Brain microvascular endothelial cell (primary cell): Measurements from ENCODE around the gene CPAMD8.

Source experiments
- DNase-seq: peaks from one replicate; pipeline ENCODE4 v3.0.0-alpha.2; 2020
- H3K27ac ChIP-seq: fragments of 250-450 bp; sonication (Bioruptor Pico); 2 replicates; pipeline ENCODE4 v1.5.1; 2020; ENCODE audit warnings: mild to moderate bottlenecking, moderate library complexity
- H3K27me3 ChIP-seq: fragments of 250-450 bp; sonication (Bioruptor Pico); replicated peaks from 2 replicates; pipeline ENCODE4 v1.5.1; 2020; ENCODE audit warnings: mild to moderate bottlenecking
- H3K36me3 ChIP-seq: fragments of 250-450 bp; sonication (Bioruptor Pico); replicated peaks from 2 replicates; pipeline ENCODE4 v1.5.1; 2020; ENCODE audit warnings: mild to moderate bottlenecking
- H3K4me3 ChIP-seq: 2 replicates; pipeline ENCODE4 v1.5.1; 2011; ENCODE audit warnings: low read depth, mild to moderate bottlenecking, control low read depth, low read length, moderate library complexity
- in situ Hi-C: cut with HindIII; loops from 2 replicates; pipeline ENCODE4 v1.10.0; 2017; ENCODE audit warnings: low sequenced_read_pairs, low pct_ligation_motif_present
- TF ChIP-seq, protein P1 (sequence below): IDR thresholded peaks from 2 replicates; pipeline ENCODE4 v1.5.1; 2011; ENCODE audit warnings: low read depth, mild to moderate bottlenecking, moderate library complexity, low read length, control low read depth, inconsistent platforms; ENCODE audit errors: missing control alignments

The CPAMD8 gene

DNA sequence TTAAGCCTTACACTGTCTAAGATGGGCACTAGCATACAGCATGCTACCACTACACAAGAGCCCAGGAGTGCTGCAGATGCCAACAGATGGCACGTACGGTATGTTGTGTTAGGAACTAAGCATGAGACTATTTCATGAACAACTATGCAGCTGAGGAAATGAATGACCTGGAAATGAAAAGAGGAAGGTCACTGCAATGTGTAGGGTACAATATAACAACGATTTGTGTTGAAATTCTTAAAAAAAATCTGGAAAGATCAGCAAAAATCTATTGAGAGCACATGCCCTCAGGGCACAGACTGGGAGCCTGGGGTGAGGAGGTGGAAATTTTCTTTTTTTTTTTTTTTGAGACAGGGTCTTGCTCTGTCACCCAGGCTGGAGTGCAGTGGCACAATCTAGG is 34.2 kb upstream of the CPAMD8 start:
- TF ChIP-seq, protein P1, sequence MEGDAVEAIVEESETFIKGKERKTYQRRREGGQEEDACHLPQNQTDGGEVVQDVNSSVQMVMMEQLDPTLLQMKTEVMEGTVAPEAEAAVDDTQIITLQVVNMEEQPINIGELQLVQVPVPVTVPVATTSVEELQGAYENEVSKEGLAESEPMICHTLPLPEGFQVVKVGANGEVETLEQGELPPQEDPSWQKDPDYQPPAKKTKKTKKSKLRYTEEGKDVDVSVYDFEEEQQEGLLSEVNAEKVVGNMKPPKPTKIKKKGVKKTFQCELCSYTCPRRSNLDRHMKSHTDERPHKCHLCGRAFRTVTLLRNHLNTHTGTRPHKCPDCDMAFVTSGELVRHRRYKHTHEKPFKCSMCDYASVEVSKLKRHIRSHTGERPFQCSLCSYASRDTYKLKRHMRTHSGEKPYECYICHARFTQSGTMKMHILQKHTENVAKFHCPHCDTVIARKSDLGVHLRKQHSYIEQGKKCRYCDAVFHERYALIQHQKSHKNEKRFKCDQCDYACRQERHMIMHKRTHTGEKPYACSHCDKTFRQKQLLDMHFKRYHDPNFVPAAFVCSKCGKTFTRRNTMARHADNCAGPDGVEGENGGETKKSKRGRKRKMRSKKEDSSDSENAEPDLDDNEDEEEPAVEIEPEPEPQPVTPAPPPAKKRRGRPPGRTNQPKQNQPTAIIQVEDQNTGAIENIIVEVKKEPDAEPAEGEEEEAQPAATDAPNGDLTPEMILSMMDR, result no peak
- H3K27me3 ChIP-seq, result no peaks in the 10 kb centered on the region
- no peak for DNase-seq
- peaks cover 16% of the 10 kb centered on the region for H3K36me3 ChIP-seq
- in situ Hi-C loops, result no loop called here
- no peak overlapping the region for H3K4me3 ChIP-seq
- H3K27ac ChIP-seq, result no peak overlapping the region

DNA sequence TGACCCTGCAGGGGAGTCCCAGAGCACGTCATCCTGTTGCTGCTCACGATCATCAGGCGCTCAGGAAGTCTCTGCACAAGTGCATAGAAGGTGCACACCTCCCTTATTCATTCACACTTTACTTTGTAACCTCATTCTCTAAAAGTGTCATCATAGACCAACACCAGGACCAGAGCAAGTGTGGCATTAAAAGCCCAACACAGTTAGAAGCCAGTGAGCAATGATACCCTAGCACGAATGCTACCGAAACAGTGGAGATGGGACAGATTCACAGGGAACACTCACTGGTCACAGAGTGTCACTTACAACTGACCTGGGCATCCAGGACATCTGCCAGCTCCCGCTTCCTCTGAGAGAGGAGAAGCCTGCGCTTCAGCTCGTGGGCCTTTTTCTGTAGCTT is 31.6 kb upstream of the CPAMD8 start:
- Histone ChIP-seq H3K27ac (no peak overlapping the region), H3K4me3 (no peak overlapping the region), H3K27me3 (no peaks in the 10 kb centered on the region), H3K36me3 (peaks cover 16% of the 10 kb centered on the region)
- TF ChIP-seq, protein P1, result no peak
- no peak for DNase-seq
- in situ Hi-C loops, result no loop called here

DNA sequence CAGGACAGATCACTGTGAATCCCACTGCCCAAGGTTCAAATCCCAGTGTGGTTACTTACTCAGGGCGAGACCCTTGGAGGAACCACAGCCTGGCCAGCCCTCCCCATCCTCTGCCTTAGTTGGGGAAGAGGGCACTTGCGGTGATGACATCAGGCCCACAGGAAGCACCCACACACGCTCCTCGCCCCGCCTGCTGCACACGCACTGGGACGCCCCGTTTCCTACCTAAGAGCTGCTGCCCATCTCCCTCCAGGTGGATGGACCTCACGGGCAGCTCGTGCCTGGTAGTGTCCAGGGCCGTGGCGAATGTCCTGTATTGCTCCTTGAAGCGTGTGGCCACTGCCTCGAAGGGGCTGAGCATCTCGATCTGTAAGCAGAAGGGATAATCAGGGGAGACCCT is 29.0 kb upstream of the CPAMD8 start:
- Histone ChIP-seq H3K4me3 (no peak overlapping the region), H3K27ac (no peak overlapping the region), H3K27me3 (no peaks in the 10 kb centered on the region), H3K36me3 (peaks cover 18% of the 10 kb centered on the region)
- TF ChIP-seq, protein P1, result no peak
- DNase-seq, result no peak
- in situ Hi-C loops, result no loop called here

DNA sequence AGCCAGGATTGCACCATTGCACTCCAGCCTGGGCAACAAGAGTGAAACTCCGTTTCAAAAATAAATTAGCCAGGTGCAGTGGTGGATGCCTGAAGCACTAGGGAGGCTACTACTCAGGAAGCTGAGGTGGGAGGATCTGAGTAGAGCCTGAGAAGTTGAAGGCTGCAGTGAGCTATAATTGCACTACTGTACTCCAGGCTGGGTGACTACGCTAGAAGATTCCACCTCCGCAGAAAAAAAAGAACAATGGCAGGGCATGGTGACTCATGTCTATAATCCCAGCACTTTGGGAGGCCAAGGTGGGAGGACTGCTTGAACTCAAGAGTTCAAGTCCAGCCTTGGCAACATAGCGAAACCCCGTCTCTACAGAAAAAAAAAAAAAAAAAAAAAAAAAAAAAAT is 28.1 kb upstream of the CPAMD8 start:
- Histone ChIP-seq H3K36me3 (peaks cover 18% of the 10 kb centered on the region), H3K27me3 (no peaks in the 10 kb centered on the region), H3K27ac (no peak overlapping the region), H3K4me3 (no peak overlapping the region)
- TF ChIP-seq, protein P1, result no peak
- in situ Hi-C loops, result no loop called here
- no peak for DNase-seq

DNA sequence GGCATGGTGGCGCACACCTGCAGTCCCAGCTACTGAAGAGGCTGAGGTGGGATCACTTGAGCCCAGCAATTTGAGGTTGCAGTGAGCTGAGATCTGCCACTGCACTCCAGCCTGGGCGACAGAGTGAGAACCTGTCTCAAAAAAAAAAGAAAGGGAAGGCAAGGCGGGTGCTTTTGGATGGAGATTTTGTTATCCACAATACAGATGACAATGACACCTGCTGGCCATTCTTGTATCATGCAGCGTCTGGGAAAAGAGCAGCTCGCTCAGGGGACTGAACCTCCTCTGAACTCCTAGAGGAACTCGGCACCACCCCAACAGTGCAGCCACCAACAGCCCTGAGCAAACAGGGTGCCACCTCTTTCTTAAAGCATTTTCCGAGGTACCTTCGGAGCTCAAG is 25.8 kb upstream of the CPAMD8 start:
- in situ Hi-C loops, result no loop called here
- peak; percentile 46 for DNase-seq

More for the DNA sequence above, 25.8 kb upstream of the CPAMD8 start:
- Histone ChIP-seq H3K36me3 (peaks cover 3% of the 10 kb centered on the region), H3K27me3 (no peaks in the 10 kb centered on the region), H3K27ac (no peak overlapping the region), H3K4me3 (no peak overlapping the region)
- TF ChIP-seq, protein P1, result peak; percentile 75
